GM23338 (cell line): ENCODE measurements around the gene SFXN5. TPM values are rescaled to one million over a fixed set of nuclear protein-coding genes. Genes with fewer than 3 reads are reported as not detected.

Experiments used
- ATAC-seq: fragments of 200-7000 bp; cut with Tn5 transposase; 3 replicates; pipeline ENCODE4 v1.9.1; 2020
- DNase-seq: peaks from one replicate; pipeline ENCODE4 v3.0.0-alpha.2; 2015; ENCODE audit warnings: low spot score
- H2AFZ ChIP-seq: fragments of 200-600 bp; sonication (generic); 2 replicates; pipeline ENCODE4 v1.8.0; 2016; ENCODE audit warnings: antibody characterized with exemption, mild to moderate bottlenecking, moderate library complexity
- H3F3A ChIP-seq: fragments of 200-600 bp; sonication (generic); replicated peaks from 2 replicates; pipeline ENCODE4 v1.8.0; 2017; ENCODE audit warnings: antibody characterized with exemption, mixed run types, low read depth
- H3K27ac ChIP-seq: fragments of 200-600 bp; sonication (generic); 2 replicates; pipeline ENCODE4 v1.6.1; 2016; ENCODE audit warnings: low read depth
- H3K27me3 ChIP-seq: fragments of 200-600 bp; sonication (generic); 2 replicates; pipeline ENCODE4 v1.8.0; 2016; ENCODE audit warnings: mild to moderate bottlenecking, mixed run types, moderate library complexity; ENCODE audit not compliant: insufficient read depth
- H3K36me3 ChIP-seq: fragments of 200-600 bp; sonication (generic); 2 replicates; pipeline ENCODE4 v1.8.0; 2016; ENCODE audit warnings: mild to moderate bottlenecking; ENCODE audit not compliant: insufficient read depth
- H3K4me1 ChIP-seq: fragments of 200-600 bp; sonication (generic); 2 replicates; pipeline ENCODE4 v1.8.0; 2016; ENCODE audit warnings: mild to moderate bottlenecking, moderate library complexity; ENCODE audit not compliant: insufficient read depth
- H3K4me2 ChIP-seq: fragments of 200-600 bp; sonication (generic); 2 replicates; pipeline ENCODE4 v1.7.1; 2017; ENCODE audit warnings: mixed run types
- H3K4me3 ChIP-seq: fragments of 200-600 bp; sonication (generic); 2 replicates; pipeline ENCODE4 v1.6.1; 2016; ENCODE audit warnings: mixed run types
- H3K79me2 ChIP-seq: fragments of 200-600 bp; sonication (generic); replicated peaks from 2 replicates; pipeline ENCODE4 v1.8.0; 2017; ENCODE audit warnings: mild to moderate bottlenecking; ENCODE audit not compliant: insufficient read depth
- H3K9me2 ChIP-seq: fragments of 200-600 bp; sonication (generic); 2 replicates; pipeline ENCODE4 v1.8.0; 2017; ENCODE audit not compliant: insufficient read depth
- H4K20me1 ChIP-seq: fragments of 200-600 bp; sonication (generic); replicated peaks from 2 replicates; pipeline ENCODE4 v1.8.0; 2017; ENCODE audit warnings: mild to moderate bottlenecking; ENCODE audit not compliant: insufficient read depth
- H3K27ac Mint-ChIP-seq: 2 replicates; pipeline ENCODE4 v1.8.0; 2020; ENCODE audit warnings: inconsistent platforms, mild to moderate bottlenecking, moderate library complexity, mixed read lengths
- H3K27me3 Mint-ChIP-seq: 3 replicates; pipeline ENCODE4 v1.8.0; 2022; ENCODE audit warnings: low read depth, mild to moderate bottlenecking, moderate library complexity, mixed read lengths, inconsistent platforms; ENCODE audit not compliant: insufficient read depth, poor library complexity
- H3K36me3 Mint-ChIP-seq: 3 replicates; pipeline ENCODE4 v1.8.0; 2021; ENCODE audit warnings: low read depth, mild to moderate bottlenecking, inconsistent platforms, moderate library complexity, mixed read lengths
- H3K4me1 Mint-ChIP-seq: 3 replicates; pipeline ENCODE4 v1.8.0; 2020; ENCODE audit warnings: mild to moderate bottlenecking, inconsistent platforms, mixed read lengths
- H3K4me3 Mint-ChIP-seq: 3 replicates; pipeline ENCODE4 v1.8.0; 2021; ENCODE audit warnings: moderate library complexity, mild to moderate bottlenecking, inconsistent platforms, mixed read lengths
- H3K9me3 Mint-ChIP-seq: 3 replicates; pipeline ENCODE4 v1.8.0; 2020; ENCODE audit warnings: moderate library complexity, mild to moderate bottlenecking, inconsistent platforms, mixed read lengths
- CREB1 ChIP-seq: fragments of 250-450 bp; sonication (Bioruptor Pico); IDR thresholded peaks from 2 replicates; pipeline ENCODE4 v1.5.0; 2020; ENCODE audit warnings: low read depth, mild to moderate bottlenecking, moderate library complexity
- ETS1 ChIP-seq: IDR thresholded peaks from 2 replicates; pipeline ENCODE4 v1.6.1; 2016; ENCODE audit warnings: antibody characterized with exemption
- EZH2 ChIP-seq: fragments of 200-600 bp; sonication (generic); IDR thresholded peaks from one replicate; pipeline ENCODE4 v1.8.0; 2017; ENCODE audit warnings: antibody characterized with exemption, mild to moderate bottlenecking, low read depth; ENCODE audit not compliant: unreplicated experiment
- EZH2phosphoT487 ChIP-seq: fragments of 200-600 bp; sonication (generic); IDR thresholded peaks from one replicate; pipeline ENCODE4 v1.8.1; 2018; ENCODE audit warnings: antibody characterized with exemption; ENCODE audit not compliant: unreplicated experiment
- JUNB ChIP-seq: IDR thresholded peaks from one replicate; pipeline ENCODE4 v1.6.1; 2016; ENCODE audit warnings: antibody characterized with exemption; ENCODE audit not compliant: unreplicated experiment
- NANOG ChIP-seq: IDR thresholded peaks from 2 replicates; pipeline ENCODE4 v1.6.1; 2016; ENCODE audit warnings: antibody characterized with exemption, borderline replicate concordance
- POLR2AphosphoS5 ChIP-seq: IDR thresholded peaks from 2 replicates; pipeline ENCODE4 v1.6.1; 2016; ENCODE audit warnings: antibody characterized with exemption, low read depth
- STAT1 ChIP-seq: IDR thresholded peaks from one replicate; pipeline ENCODE4 v1.6.1; 2016; ENCODE audit warnings: antibody characterized with exemption; ENCODE audit not compliant: unreplicated experiment
- ZNF114 ChIP-seq: fragments of 250-450 bp; sonication (Bioruptor Pico); IDR thresholded peaks from 2 replicates; pipeline ENCODE4 v1.5.0; 2020; ENCODE audit warnings: mild to moderate bottlenecking, moderate library complexity
- ZNF331 ChIP-seq: fragments of 250-450 bp; sonication (Bioruptor Pico); IDR thresholded peaks from 2 replicates; pipeline ENCODE4 v1.5.0; 2020; ENCODE audit warnings: low read depth, mild to moderate bottlenecking, moderate library complexity
- polyA plus RNA-seq: library from polyadenylated mRNA; unstranded; fragments of >200 nt; fragmentation: Nextera tagmentation; extraction: Ambion mirVana; gene quantifications from 2 replicates; pipeline ENCODE4 v1.2.1, GENCODE V29; 2016
- total RNA-seq: library from RNA; depleted of rRNA; stranded (reverse); fragments of >200 nt; shearing (Covaris generic); gene quantifications from 2 replicates; pipeline ENCODE4 v1.2.3, GENCODE V29; 2014
- TF ChIP-seq, protein P1 (sequence below), 2 experiments: fragments of 200-600 bp in 1 of 2; sonication (generic) in 1 of 2; conservative IDR thresholded peaks; 2 replicates each; pipeline versions ENCODE4 v1.5.1 to v1.6.1; 2016 to 2017; ENCODE audit warnings: antibody characterized with exemption in 2 of 2, low read depth in 2 of 2, mild to moderate bottlenecking in 2 of 2, moderate library complexity in 1 of 2
- TF ChIP-seq, protein P2 (sequence below): fragments of 250-450 bp; sonication (Bioruptor Pico); IDR thresholded peaks from 2 replicates; pipeline ENCODE4 v1.5.0; 2020; ENCODE audit warnings: mild to moderate bottlenecking, moderate library complexity
- TF ChIP-seq, protein P3 (sequence below): IDR thresholded peaks from one replicate; pipeline ENCODE4 v1.6.1; 2018; ENCODE audit warnings: antibody characterized with exemption; ENCODE audit not compliant: unreplicated experiment

The SFXN5 gene
- total and polyA plus RNA-seq, 2 experiments from 2014 or later = 23.6 to 25.8 TPM

- Histone ChIP-seq H3K36me3 (no peaks in the 10 kb centered on the region), H3K4me2 (peak within 1 kb of the TSS; percentile 96), H3K9me2 (no peaks in the 10 kb centered on the region), H3K79me2 (no peaks in the 10 kb centered on the region), H3K4me3 (peak within 1 kb of the TSS; percentile 56), H3F3A (peaks cover 28% of the 10 kb centered on the region), H3K27me3 (peaks cover 99% of the 10 kb centered on the region), H3K27ac (no peak within 1 kb of the TSS), H4K20me1 (peaks cover 12% of the 10 kb centered on the region), H2AFZ (peak within 1 kb of the TSS; percentile 97), H3K4me1 (peaks cover 45% of the 10 kb centered on the region)
- peaks cover 46% of the 10 kb centered on the region for H3K27me3 Mint-ChIP-seq
- ATAC-seq (peak; percentile 22), DNase-seq (peak; percentile 91)
- TF ChIP-seq ZNF114 (no peak), STAT1 (no peak), ETS1 (no peak), JUNB (no peak), ZNF331 (CRISPR knock-in tag) (no peak), CREB1 (CRISPR knock-in tag) (no peak), NANOG (no peak), POLR2AphosphoS5 (no peak), EZH2 (no peak), EZH2phosphoT487 (no peak)
- TF ChIP-seq, protein P1, sequence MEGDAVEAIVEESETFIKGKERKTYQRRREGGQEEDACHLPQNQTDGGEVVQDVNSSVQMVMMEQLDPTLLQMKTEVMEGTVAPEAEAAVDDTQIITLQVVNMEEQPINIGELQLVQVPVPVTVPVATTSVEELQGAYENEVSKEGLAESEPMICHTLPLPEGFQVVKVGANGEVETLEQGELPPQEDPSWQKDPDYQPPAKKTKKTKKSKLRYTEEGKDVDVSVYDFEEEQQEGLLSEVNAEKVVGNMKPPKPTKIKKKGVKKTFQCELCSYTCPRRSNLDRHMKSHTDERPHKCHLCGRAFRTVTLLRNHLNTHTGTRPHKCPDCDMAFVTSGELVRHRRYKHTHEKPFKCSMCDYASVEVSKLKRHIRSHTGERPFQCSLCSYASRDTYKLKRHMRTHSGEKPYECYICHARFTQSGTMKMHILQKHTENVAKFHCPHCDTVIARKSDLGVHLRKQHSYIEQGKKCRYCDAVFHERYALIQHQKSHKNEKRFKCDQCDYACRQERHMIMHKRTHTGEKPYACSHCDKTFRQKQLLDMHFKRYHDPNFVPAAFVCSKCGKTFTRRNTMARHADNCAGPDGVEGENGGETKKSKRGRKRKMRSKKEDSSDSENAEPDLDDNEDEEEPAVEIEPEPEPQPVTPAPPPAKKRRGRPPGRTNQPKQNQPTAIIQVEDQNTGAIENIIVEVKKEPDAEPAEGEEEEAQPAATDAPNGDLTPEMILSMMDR (conservative IDR thresholded peaks at IDR 0.05; ENCODE audit: low read depth in 2 of 2) = no peak
- TF ChIP-seq, protein P2, sequence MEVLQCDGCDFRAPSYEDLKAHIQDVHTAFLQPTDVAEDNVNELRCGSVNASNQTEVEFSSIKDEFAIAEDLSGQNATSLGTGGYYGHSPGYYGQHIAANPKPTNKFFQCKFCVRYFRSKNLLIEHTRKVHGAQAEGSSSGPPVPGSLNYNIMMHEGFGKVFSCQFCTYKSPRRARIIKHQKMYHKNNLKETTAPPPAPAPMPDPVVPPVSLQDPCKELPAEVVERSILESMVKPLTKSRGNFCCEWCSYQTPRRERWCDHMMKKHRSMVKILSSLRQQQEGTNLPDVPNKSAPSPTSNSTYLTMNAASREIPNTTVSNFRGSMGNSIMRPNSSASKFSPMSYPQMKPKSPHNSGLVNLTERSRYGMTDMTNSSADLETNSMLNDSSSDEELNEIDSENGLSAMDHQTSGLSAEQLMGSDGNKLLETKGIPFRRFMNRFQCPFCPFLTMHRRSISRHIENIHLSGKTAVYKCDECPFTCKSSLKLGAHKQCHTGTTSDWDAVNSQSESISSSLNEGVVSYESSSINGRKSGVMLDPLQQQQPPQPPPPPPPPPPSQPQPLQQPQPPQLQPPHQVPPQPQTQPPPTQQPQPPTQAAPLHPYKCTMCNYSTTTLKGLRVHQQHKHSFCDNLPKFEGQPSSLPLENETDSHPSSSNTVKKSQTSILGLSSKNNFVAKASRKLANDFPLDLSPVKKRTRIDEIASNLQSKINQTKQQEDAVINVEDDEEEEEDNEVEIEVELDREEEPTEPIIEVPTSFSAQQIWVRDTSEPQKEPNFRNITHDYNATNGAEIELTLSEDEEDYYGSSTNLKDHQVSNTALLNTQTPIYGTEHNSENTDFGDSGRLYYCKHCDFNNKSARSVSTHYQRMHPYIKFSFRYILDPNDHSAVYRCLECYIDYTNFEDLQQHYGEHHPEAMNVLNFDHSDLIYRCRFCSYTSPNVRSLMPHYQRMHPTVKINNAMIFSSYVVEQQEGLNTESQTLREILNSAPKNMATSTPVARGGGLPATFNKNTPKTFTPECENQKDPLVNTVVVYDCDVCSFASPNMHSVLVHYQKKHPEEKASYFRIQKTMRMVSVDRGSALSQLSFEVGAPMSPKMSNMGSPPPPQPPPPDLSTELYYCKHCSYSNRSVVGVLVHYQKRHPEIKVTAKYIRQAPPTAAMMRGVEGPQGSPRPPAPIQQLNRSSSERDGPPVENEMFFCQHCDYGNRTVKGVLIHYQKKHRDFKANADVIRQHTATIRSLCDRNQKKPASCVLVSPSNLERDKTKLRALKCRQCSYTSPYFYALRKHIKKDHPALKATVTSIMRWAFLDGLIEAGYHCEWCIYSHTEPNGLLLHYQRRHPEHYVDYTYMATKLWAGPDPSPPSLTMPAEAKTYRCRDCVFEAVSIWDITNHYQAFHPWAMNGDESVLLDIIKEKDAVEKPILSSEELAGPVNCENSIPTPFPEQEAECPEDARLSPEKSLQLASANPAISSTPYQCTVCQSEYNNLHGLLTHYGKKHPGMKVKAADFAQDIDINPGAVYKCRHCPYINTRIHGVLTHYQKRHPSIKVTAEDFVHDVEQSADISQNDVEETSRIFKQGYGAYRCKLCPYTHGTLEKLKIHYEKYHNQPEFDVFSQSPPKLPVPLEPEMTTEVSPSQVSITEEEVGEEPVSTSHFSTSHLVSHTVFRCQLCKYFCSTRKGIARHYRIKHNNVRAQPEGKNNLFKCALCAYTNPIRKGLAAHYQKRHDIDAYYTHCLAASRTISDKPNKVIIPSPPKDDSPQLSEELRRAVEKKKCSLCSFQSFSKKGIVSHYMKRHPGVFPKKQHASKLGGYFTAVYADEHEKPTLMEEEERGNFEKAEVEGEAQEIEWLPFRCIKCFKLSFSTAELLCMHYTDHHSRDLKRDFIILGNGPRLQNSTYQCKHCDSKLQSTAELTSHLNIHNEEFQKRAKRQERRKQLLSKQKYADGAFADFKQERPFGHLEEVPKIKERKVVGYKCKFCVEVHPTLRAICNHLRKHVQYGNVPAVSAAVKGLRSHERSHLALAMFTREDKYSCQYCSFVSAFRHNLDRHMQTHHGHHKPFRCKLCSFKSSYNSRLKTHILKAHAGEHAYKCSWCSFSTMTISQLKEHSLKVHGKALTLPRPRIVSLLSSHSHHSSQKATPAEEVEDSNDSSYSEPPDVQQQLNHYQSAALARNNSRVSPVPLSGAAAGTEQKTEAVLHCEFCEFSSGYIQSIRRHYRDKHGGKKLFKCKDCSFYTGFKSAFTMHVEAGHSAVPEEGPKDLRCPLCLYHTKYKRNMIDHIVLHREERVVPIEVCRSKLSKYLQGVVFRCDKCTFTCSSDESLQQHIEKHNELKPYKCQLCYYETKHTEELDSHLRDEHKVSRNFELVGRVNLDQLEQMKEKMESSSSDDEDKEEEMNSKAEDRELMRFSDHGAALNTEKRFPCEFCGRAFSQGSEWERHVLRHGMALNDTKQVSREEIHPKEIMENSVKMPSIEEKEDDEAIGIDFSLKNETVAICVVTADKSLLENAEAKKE = no peak
- TF ChIP-seq, protein P3, sequence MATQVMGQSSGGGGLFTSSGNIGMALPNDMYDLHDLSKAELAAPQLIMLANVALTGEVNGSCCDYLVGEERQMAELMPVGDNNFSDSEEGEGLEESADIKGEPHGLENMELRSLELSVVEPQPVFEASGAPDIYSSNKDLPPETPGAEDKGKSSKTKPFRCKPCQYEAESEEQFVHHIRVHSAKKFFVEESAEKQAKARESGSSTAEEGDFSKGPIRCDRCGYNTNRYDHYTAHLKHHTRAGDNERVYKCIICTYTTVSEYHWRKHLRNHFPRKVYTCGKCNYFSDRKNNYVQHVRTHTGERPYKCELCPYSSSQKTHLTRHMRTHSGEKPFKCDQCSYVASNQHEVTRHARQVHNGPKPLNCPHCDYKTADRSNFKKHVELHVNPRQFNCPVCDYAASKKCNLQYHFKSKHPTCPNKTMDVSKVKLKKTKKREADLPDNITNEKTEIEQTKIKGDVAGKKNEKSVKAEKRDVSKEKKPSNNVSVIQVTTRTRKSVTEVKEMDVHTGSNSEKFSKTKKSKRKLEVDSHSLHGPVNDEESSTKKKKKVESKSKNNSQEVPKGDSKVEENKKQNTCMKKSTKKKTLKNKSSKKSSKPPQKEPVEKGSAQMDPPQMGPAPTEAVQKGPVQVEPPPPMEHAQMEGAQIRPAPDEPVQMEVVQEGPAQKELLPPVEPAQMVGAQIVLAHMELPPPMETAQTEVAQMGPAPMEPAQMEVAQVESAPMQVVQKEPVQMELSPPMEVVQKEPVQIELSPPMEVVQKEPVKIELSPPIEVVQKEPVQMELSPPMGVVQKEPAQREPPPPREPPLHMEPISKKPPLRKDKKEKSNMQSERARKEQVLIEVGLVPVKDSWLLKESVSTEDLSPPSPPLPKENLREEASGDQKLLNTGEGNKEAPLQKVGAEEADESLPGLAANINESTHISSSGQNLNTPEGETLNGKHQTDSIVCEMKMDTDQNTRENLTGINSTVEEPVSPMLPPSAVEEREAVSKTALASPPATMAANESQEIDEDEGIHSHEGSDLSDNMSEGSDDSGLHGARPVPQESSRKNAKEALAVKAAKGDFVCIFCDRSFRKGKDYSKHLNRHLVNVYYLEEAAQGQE = no peak
- no peak within 1 kb of the TSS for H3K27ac Mint-ChIP-seq
- H3K36me3 Mint-ChIP-seq = peaks cover 3% of the 10 kb centered on the region; the same call in 1 of the 3 replicates
- H3K4me1 Mint-ChIP-seq = peaks cover 40% of the 10 kb centered on the region
- peaks cover 3% of the 10 kb centered on the region; the same call in 2 of the 3 replicates for H3K9me3 Mint-ChIP-seq
- peak within 1 kb of the TSS; percentile 87 for H3K4me3 Mint-ChIP-seq
Observed at GRCh38 chr2:72917138-72917876, 154.2 kb downstream of the SFXN5 start, which contains the start of gene EMX1. Gene EMX1 (plus strand): TSS chr2:72917519. CDS start chr2:72917853, 334 bp downstream.
